ENCODE data around the gene MEGF6. TPM values are rescaled to one million over a fixed set of nuclear protein-coding genes. Genes with fewer than 3 reads are reported as not detected.

Gene MEGF6
- total RNA-seq, 1 experiment from 2014 or later: 14.3 TPM

- peaks cover 22% of the 10 kb centered on the region for H3K4me1 Mint-ChIP-seq (ENCODE audit: insufficient read depth, unreplicated experiment)
- CTCF ChIA-PET: interaction anchor here (0.6 to 4.0 kb wide), 7 partner anchors 8 to 147 kb away, joined by 3 to 53 read pairs (median 3); no protein-coding TSS in a partner anchor
- no peak for TF ChIP-seq CTCF (IDR thresholded peaks at IDR 0.05; ENCODE audit: unreplicated experiment)
- no peak for DNase-seq (ENCODE audit: unreplicated experiment)
- intact Hi-C loops (cut with micrococcal nuclease): no loop called here
- H3K9me3 Mint-ChIP-seq (ENCODE audit: unreplicated experiment): no peaks in the 10 kb centered on the region
- no peaks in the 10 kb centered on the region for H3K27me3 Mint-ChIP-seq (ENCODE audit: insufficient read depth, unreplicated experiment)
- H3K4me3 Mint-ChIP-seq (ENCODE audit: unreplicated experiment): peak overlapping the region; percentile 62
- POLR2A ChIA-PET: interaction anchor here (1.0 to 1.5 kb wide), 4 partner anchors 8 to 888 kb away, joined by 3 to 17 read pairs (median 10); no protein-coding TSS in a partner anchor
- H3K36me3 Mint-ChIP-seq (ENCODE audit: insufficient read depth, unreplicated experiment): peaks cover 6% of the 10 kb centered on the region
- no TSS peak for BruUV-seq (replicated peaks)
- H3K27ac Mint-ChIP-seq (ENCODE audit: low read depth, unreplicated experiment): no peak overlapping the region
These were observed 137.3 kb downstream of the MEGF6 start for GRCh38 chr1:3474016-3474415.

- ChIA-PET POLR2A (interaction anchor here (0.7 to 1.5 kb wide), 7 partner anchors 8 to 916 kb away, joined by 3 to 17 read pairs (median 3); no protein-coding TSS in a partner anchor), CTCF (interaction anchor here (0.6 to 4.0 kb wide), 7 partner anchors 9 to 147 kb away, joined by 3 to 53 read pairs (median 3); no protein-coding TSS in a partner anchor)
- peak overlapping the region; percentile 44 for H3K27ac Mint-ChIP-seq (ENCODE audit: low read depth, unreplicated experiment)
- H3K9me3 Mint-ChIP-seq (ENCODE audit: unreplicated experiment): no peaks in the 10 kb centered on the region
- peaks cover 22% of the 10 kb centered on the region for H3K4me1 Mint-ChIP-seq (ENCODE audit: insufficient read depth, unreplicated experiment)
- BruUV-seq (replicated peaks): no TSS peak
- peaks cover 4% of the 10 kb centered on the region for H3K36me3 Mint-ChIP-seq (ENCODE audit: insufficient read depth, unreplicated experiment)
- DNase-seq (ENCODE audit: unreplicated experiment): peak; percentile 96
- TF ChIP-seq CTCF (IDR thresholded peaks at IDR 0.05; ENCODE audit: unreplicated experiment): no peak
- H3K4me3 Mint-ChIP-seq (ENCODE audit: unreplicated experiment): peak overlapping the region; percentile 62
- no peaks in the 10 kb centered on the region for H3K27me3 Mint-ChIP-seq (ENCODE audit: insufficient read depth, unreplicated experiment)
- intact Hi-C loops (cut with micrococcal nuclease): no loop called here
These were observed 137.9 kb downstream of the MEGF6 start for GRCh38 chr1:3473381-3473844.

- Mint-ChIP-seq H3K9me3 (ENCODE audit: unreplicated experiment) (no peaks in the 10 kb centered on the region), H3K36me3 (ENCODE audit: insufficient read depth, unreplicated experiment) (no peaks in the 10 kb centered on the region), H3K4me3 (ENCODE audit: unreplicated experiment) (peak overlapping the region; percentile 62), H3K4me1 (ENCODE audit: insufficient read depth, unreplicated experiment) (peaks cover 22% of the 10 kb centered on the region), H3K27ac (ENCODE audit: low read depth, unreplicated experiment) (peak overlapping the region; percentile 44), H3K27me3 (ENCODE audit: insufficient read depth, unreplicated experiment) (no peaks in the 10 kb centered on the region)
- ChIA-PET POLR2A (interaction anchor here (0.7 to 1.5 kb wide), 6 partner anchors 9 to 915 kb away, joined by 3 to 17 read pairs (median 3); no protein-coding TSS in a partner anchor), CTCF (interaction anchor here (0.6 to 4.0 kb wide), 9 partner anchors 8 to 274 kb away, joined by 3 to 53 read pairs (median 4); no protein-coding TSS in a partner anchor)
- BruUV-seq (replicated peaks): no TSS peak
- no peak for DNase-seq (ENCODE audit: unreplicated experiment)
- no peak for TF ChIP-seq CTCF (IDR thresholded peaks at IDR 0.05; ENCODE audit: unreplicated experiment)
- intact Hi-C loops (cut with micrococcal nuclease): loop anchor here (1.0 kb wide), 1 partner anchor 20 kb away; no protein-coding TSS in a partner anchor
These were observed 138.4 kb downstream of the MEGF6 start for GRCh38 chr1:3472906-3473305.

- BruUV-seq (replicated peaks): no TSS peak
- Mint-ChIP-seq H3K27me3 (ENCODE audit: insufficient read depth, unreplicated experiment) (no peaks in the 10 kb centered on the region), H3K4me1 (ENCODE audit: insufficient read depth, unreplicated experiment) (peaks cover 22% of the 10 kb centered on the region), H3K9me3 (ENCODE audit: unreplicated experiment) (no peaks in the 10 kb centered on the region), H3K36me3 (ENCODE audit: insufficient read depth, unreplicated experiment) (no peaks in the 10 kb centered on the region), H3K27ac (ENCODE audit: low read depth, unreplicated experiment) (no peak overlapping the region), H3K4me3 (ENCODE audit: unreplicated experiment) (no peak overlapping the region)
- no peak for DNase-seq (ENCODE audit: unreplicated experiment)
- ChIA-PET CTCF (interaction anchor here (0.6 to 4.0 kb wide), 12 partner anchors 8 to 1044 kb away, joined by 3 to 53 read pairs (median 4); no protein-coding TSS in a partner anchor), POLR2A (interaction anchor here (1.1 to 1.5 kb wide), 5 partner anchors 9 to 960 kb away, joined by 3 to 17 read pairs (median 4); no protein-coding TSS in a partner anchor)
- no peak for TF ChIP-seq CTCF (IDR thresholded peaks at IDR 0.05; ENCODE audit: unreplicated experiment)
- intact Hi-C loops (cut with micrococcal nuclease): loop anchor here (1.0 kb wide), 1 partner anchor 19 kb away; no protein-coding TSS in a partner anchor
These were observed 139.0 kb downstream of the MEGF6 start for GRCh38 chr1:3472088-3472850.

All from MCF 10A (cell line).